Neural cell (in vitro differentiated cells): ENCODE results near the gene SLC22A31. TPM values are rescaled to one million over a fixed set of nuclear protein-coding genes. Genes with fewer than 3 reads are reported as not detected.

Experiments used
- H2AFZ ChIP-seq: fragments of 200-600, 300-800 bp; sonication (generic), shearing (Covaris generic); 2 replicates; pipeline ENCODE4 v1.6.0; 2014; ENCODE audit warnings: low read depth, mild to moderate bottlenecking, antibody characterized with exemption, low read length, moderate library complexity
- H3F3A ChIP-seq: fragments of 200-600 bp; shearing (Covaris generic); 2 replicates; pipeline ENCODE4 v1.6.1; 2016; ENCODE audit warnings: mild to moderate bottlenecking, moderate library complexity, mixed read lengths, antibody characterized with exemption, low read length; ENCODE audit not compliant: insufficient read depth, poor library complexity, severe bottlenecking
- H3K27ac ChIP-seq: fragments of 200-600, 300-800 bp; sonication (generic), shearing (Covaris generic); 2 replicates; pipeline ENCODE4 v1.5.1; 2014; ENCODE audit warnings: mild to moderate bottlenecking, low read length, moderate library complexity
- H3K27me3 ChIP-seq: fragments of 300-800, 200-600 bp; sonication (generic), shearing (Covaris generic); 2 replicates; pipeline ENCODE4 v1.6.0; 2014; ENCODE audit warnings: mild to moderate bottlenecking, low read depth, low read length, moderate library complexity; ENCODE audit not compliant: insufficient read depth
- H3K36me3 ChIP-seq: fragments of 300-800, 200-600 bp; sonication (generic), shearing (Covaris generic); 2 replicates; pipeline ENCODE4 v1.5.1; 2014; ENCODE audit warnings: mild to moderate bottlenecking, antibody characterized with exemption, low read length, moderate library complexity; ENCODE audit not compliant: insufficient read depth
- H3K4me2 ChIP-seq: fragments of 300-800, 200-600 bp; sonication (generic), shearing (Covaris generic); 2 replicates; pipeline ENCODE4 v1.6.0; 2014; ENCODE audit warnings: mild to moderate bottlenecking, low read length
- H3K4me3 ChIP-seq: fragments of 300-800, 200-600 bp; sonication (generic), shearing (Covaris generic); 2 replicates; pipeline ENCODE4 v1.5.1; 2014; ENCODE audit warnings: mild to moderate bottlenecking, low read length, moderate library complexity
- H3K79me2 ChIP-seq: fragments of 200-600 bp; shearing (Covaris generic); replicated peaks from 2 replicates; pipeline ENCODE4 v1.6.0; 2014; ENCODE audit warnings: mild to moderate bottlenecking, low read length, moderate library complexity; ENCODE audit not compliant: insufficient read depth
- H3K9ac ChIP-seq: fragments of 300-800, 200-600 bp; sonication (generic), shearing (Covaris generic); 2 replicates; pipeline ENCODE4 v1.6.1; 2016; ENCODE audit warnings: mild to moderate bottlenecking, low read length, mixed read lengths
- H3K9me2 ChIP-seq: fragments of 200-600 bp; shearing (Covaris generic); 2 replicates; pipeline ENCODE4 v1.6.1; 2016; ENCODE audit warnings: mild to moderate bottlenecking, low read length, mixed read lengths; ENCODE audit not compliant: insufficient read depth
- H3K9me3 ChIP-seq: fragments of 200-600, 300-800 bp; sonication (generic), shearing (Covaris generic); 2 replicates; pipeline ENCODE4 v1.6.1; 2016; ENCODE audit warnings: mild to moderate bottlenecking, mixed run types, low read length, moderate library complexity, mixed read lengths
- H4K20me1 ChIP-seq: fragments of 200-600 bp; shearing (Covaris generic); 2 replicates; pipeline ENCODE4 v1.6.1; 2016; ENCODE audit warnings: mild to moderate bottlenecking, mixed run types; ENCODE audit not compliant: insufficient read depth
- CTCF ChIP-seq: fragments of 450-650 bp; IDR thresholded peaks from 2 replicates; pipeline ENCODE4 v1.5.1; 2014; ENCODE audit warnings: antibody characterized with exemption, mild to moderate bottlenecking, moderate library complexity; ENCODE audit not compliant: poor library complexity, severe bottlenecking
- EP300 ChIP-seq: fragments of 450-650 bp; conservative IDR thresholded peaks from 2 replicates; pipeline ENCODE4 v1.6.1; 2014; ENCODE audit warnings: antibody characterized with exemption, mild to moderate bottlenecking, moderate library complexity; ENCODE audit not compliant: poor library complexity, severe bottlenecking
- EZH2 ChIP-seq: fragments of 200-600, 300-800 bp; shearing (Covaris generic), sonication (generic); IDR thresholded peaks from 2 replicates; pipeline ENCODE4 v1.6.1; 2014; ENCODE audit warnings: antibody characterized with exemption, low read length, borderline replicate concordance, mild to moderate bottlenecking; ENCODE audit not compliant: insufficient read depth, poor library complexity, severe bottlenecking
- MXI1 ChIP-seq: fragments of 450-650 bp; conservative IDR thresholded peaks from 2 replicates; pipeline ENCODE4 v1.6.1; 2014; ENCODE audit warnings: antibody characterized with exemption, mild to moderate bottlenecking; ENCODE audit not compliant: poor library complexity, severe bottlenecking
- POLR2AphosphoS5 ChIP-seq: IDR thresholded peaks from 2 replicates; pipeline ENCODE4 v1.6.1; 2012
- RAD21 ChIP-seq: fragments of 450-650 bp; conservative IDR thresholded peaks from 2 replicates; pipeline ENCODE4 v1.6.1; 2014; ENCODE audit warnings: antibody characterized with exemption, mild to moderate bottlenecking, moderate library complexity
- REST ChIP-seq: IDR thresholded peaks from 2 replicates; pipeline ENCODE4 v1.6.1; 2012; ENCODE audit warnings: borderline replicate concordance
- SMC3 ChIP-seq: fragments of 450-650 bp; conservative IDR thresholded peaks from 2 replicates; pipeline ENCODE4 v1.6.1; 2014; ENCODE audit warnings: antibody characterized with exemption, mild to moderate bottlenecking, moderate library complexity; ENCODE audit not compliant: poor library complexity
- TAF1 ChIP-seq: IDR thresholded peaks from 2 replicates; pipeline ENCODE4 v1.6.1; 2012; ENCODE audit warnings: low read depth
- polyA plus RNA-seq: library from polyadenylated mRNA; depleted of rRNA; stranded (reverse); fragments of >200 nt; gene quantifications from 2 replicates; pipeline ENCODE4 v1.2.3, GENCODE V29; 2014

The SLC22A31 gene
- polyA plus RNA-seq, 1 donor from 2014 or later, result not detected

GRCh38 chr16:89219365-89219764, 19.0 kb upstream of the SLC22A31 start:
- TF ChIP-seq CTCF (no peak), MXI1 (no peak), TAF1 (no peak), EP300 (no peak)

GRCh38 chr16:89217388-89218191, 17.3 kb upstream of the SLC22A31 start, which contains the start of gene ZNF778:
ZNF778 (plus strand) TSS chr16:89217703; CDS start chr16:89221128, 3,425 bp downstream.
- H2AFZ ChIP-seq, result peak within 1 kb of the TSS; percentile 85
- peak; percentile 84 for TF ChIP-seq POLR2AphosphoS5
- no peak for TF ChIP-seq CTCF
- TF ChIP-seq EP300, result peak; percentile 34
- TF ChIP-seq SMC3, result peak; percentile 59
- peak; percentile 50 for TF ChIP-seq RAD21
- TF ChIP-seq REST, result no peak
- TF ChIP-seq TAF1, result no peak
- peak; percentile 98 for TF ChIP-seq MXI1
- no peak for TF ChIP-seq EZH2
- peak within 1 kb of the TSS; percentile 81 for H3K27ac ChIP-seq

More at GRCh38 chr16:89219365-89219764, 19.0 kb upstream of the SLC22A31 start:
- Histone ChIP-seq H3K79me2 (peaks cover 9% of the 10 kb centered on the region), H3K27me3 (no peaks in the 10 kb centered on the region), H3F3A (peaks cover 4% of the 10 kb centered on the region), H3K9ac (no peak overlapping the region), H3K9me2 (no peaks in the 10 kb centered on the region), H4K20me1 (no peaks in the 10 kb centered on the region), H3K9me3 (no peaks in the 10 kb centered on the region), H3K4me2 (no peak overlapping the region), H2AFZ (no peak overlapping the region), H3K4me3 (no peak overlapping the region), H3K36me3 (peaks cover 3% of the 10 kb centered on the region), H3K27ac (no peak overlapping the region)

More at GRCh38 chr16:89217388-89218191, 17.3 kb upstream of the SLC22A31 start, which contains the start of gene ZNF778:
- Histone ChIP-seq H3K4me3 (peak within 1 kb of the TSS; percentile 96), H3F3A (peaks cover 4% of the 10 kb centered on the region), H3K79me2 (peaks cover 9% of the 10 kb centered on the region), H3K4me2 (peak within 1 kb of the TSS; percentile 89), H4K20me1 (no peaks in the 10 kb centered on the region), H3K27me3 (no peaks in the 10 kb centered on the region), H3K36me3 (peaks cover 3% of the 10 kb centered on the region), H3K9ac (peak within 1 kb of the TSS; percentile 91), H3K9me2 (no peaks in the 10 kb centered on the region), H3K9me3 (no peaks in the 10 kb centered on the region)
